GM13976 (cell line): Measurements from ENCODE around the gene TUBB3.

Source experiments
- DNase-seq: peaks from one replicate; pipeline ENCODE4 v3.0.0; 2012; ENCODE audit warnings: low spot score
- in situ Hi-C: fragments of 300-500 bp; cut with MboI; formaldehyde crosslinking; loops from one replicate; pipeline ENCODE4 v1.12.0; 2022; ENCODE audit warnings: low sequenced_read_pairs, mixed read lengths, inconsistent platforms; ENCODE audit not compliant: unreplicated experiment
- TF ChIP-seq, protein P1 (sequence below): IDR thresholded peaks from 2 replicates; pipeline ENCODE4 v1.5.1; 2012; ENCODE audit warnings: borderline replicate concordance, mild to moderate bottlenecking; ENCODE audit not compliant: insufficient read depth; ENCODE audit errors: extremely low read depth, missing control alignments, control extremely low read depth

TUBB3 gene

DNA sequence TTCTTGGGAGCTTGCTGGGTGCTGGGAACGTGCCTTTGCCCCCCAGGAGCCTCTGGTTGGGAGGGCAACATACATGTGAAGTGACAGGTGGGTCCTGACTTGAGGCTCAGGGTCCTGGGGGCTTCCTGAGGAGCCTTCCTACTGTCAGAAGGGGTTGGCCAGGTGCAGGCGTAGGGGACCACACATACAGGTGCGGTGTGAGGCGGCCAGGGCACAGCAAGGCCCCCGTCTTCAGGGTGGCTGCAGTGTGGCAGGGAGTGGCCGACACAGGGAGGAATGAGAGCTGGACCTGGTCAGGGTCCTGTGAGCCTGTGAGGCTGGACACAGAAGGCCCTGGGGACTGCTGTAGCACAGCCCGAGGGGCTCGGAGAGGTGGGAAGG lies 39.1 kb upstream of the TUBB3 start:
- in situ Hi-C loops = no loop called here

DNA sequence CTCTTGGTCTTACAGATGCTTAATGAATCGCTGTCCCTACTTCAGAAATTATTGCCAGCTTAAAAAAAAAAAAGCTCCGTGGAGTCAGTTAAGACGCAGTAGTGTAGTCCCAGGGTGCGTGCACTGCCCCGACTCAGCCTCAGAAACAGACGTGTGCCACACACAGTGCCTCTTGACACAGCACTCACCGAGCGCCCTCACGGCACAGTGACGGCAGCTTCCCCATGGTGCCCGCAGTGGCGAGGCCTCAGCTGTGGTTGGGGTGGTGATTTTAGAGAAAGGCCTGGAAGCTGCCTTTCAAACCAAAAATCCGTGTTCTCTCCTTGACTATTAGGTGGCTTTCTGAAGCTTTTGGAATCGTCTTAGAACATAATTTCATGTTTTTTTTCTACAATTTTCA lies 35.9 kb upstream of the TUBB3 start:
- no peak for DNase-seq
- TF ChIP-seq, protein P1, sequence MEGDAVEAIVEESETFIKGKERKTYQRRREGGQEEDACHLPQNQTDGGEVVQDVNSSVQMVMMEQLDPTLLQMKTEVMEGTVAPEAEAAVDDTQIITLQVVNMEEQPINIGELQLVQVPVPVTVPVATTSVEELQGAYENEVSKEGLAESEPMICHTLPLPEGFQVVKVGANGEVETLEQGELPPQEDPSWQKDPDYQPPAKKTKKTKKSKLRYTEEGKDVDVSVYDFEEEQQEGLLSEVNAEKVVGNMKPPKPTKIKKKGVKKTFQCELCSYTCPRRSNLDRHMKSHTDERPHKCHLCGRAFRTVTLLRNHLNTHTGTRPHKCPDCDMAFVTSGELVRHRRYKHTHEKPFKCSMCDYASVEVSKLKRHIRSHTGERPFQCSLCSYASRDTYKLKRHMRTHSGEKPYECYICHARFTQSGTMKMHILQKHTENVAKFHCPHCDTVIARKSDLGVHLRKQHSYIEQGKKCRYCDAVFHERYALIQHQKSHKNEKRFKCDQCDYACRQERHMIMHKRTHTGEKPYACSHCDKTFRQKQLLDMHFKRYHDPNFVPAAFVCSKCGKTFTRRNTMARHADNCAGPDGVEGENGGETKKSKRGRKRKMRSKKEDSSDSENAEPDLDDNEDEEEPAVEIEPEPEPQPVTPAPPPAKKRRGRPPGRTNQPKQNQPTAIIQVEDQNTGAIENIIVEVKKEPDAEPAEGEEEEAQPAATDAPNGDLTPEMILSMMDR = no peak

More for the DNA sequence above, 39.1 kb upstream of the TUBB3 start:
- TF ChIP-seq, protein P1 = no peak
- no peak for DNase-seq

DNA sequence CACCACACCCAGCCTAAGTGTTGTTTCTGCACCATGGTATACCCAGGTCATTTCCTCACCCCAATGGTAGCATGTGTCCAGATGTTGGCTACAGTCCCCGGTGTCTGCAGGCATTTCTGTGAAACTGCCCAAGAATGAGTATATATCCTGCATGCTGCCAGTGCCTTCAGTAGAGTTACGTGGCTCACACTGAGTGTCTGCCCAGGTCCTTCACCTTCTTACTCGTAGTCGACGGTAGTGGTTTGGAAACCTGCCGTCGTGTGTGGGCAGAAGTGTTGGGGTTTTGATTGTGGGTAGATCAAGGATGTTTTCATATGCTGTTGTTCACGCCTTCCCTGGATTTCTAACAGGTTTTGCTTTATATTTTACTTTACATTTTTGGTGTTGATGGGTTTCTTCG lies 32.9 kb upstream of the TUBB3 start:
- TF ChIP-seq, protein P1 = no peak
- no peak for DNase-seq
- in situ Hi-C loops = no loop called here

More for the DNA sequence above, 35.9 kb upstream of the TUBB3 start:
- in situ Hi-C loops = no loop called here

GRCh38 chr16:89890886-89891657 lies 32.1 kb upstream of the TUBB3 start:
- in situ Hi-C loops = no loop called here
- TF ChIP-seq, protein P1 = no peak

DNA sequence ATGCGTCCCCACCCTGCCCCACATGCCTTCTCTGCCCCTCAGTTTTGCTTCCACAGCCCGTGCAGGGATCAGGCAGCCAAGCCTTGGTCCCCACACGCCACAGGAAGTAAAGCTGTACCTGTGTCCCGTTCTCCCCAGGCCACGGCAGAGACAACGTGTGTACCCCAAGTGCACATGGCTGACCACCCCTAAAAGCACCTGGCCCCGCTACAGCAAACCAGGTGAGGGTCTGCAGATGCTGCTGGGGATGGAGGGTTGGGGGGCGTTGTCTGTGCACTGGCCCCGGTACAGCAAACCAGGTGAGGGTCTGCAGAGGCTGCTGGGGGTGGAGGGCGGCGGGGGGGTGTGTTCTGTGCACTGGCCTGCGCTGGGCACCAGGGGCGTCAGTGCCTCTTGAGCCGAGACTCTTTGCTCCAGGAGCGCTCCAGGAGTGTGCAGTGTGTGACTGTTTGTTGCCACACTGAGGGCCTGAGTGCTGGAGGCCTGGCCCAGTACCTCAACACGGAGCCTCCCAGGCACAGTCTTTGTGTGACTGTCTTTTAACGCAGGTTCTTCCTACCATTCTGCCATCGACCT lies 31.0 kb upstream of the TUBB3 start:
- no peak for DNase-seq
- in situ Hi-C loops = no loop called here
- TF ChIP-seq, protein P1 = no peak

More at GRCh38 chr16:89890886-89891657, 32.1 kb upstream of the TUBB3 start:
- no peak for DNase-seq

DNA sequence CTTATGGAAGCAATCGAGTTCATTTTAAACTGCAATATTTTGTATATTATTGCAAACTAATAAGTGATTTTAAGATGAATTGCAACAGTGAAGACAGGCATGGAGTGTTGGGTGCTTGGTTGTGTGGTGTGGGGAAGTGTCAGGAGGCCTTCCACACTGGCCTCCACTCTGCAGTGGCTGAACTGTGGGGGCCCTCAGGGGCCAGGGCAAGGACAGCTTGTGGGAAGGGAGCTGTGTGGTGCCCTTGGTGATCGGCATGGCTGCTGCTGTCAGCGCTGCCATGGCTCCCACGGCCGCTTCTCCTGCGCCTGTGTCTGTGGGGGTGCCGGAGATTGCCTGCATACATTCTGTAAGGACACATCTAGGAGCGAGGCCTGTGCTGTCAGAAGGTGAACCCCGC lies 30.5 kb upstream of the TUBB3 start:
- TF ChIP-seq, protein P1 = no peak
- in situ Hi-C loops = no loop called here
- no peak for DNase-seq
